HepG2 (cell line): Measurements from ENCODE around the gene OTULINL. TPM values are rescaled to one million over a fixed set of nuclear protein-coding genes. Genes with fewer than 3 reads are reported as not detected.
A peak's percentile ranks its signal among the peaks of the same experiment; 100 is the strongest.

ENCODE experiments used
- ATF4 ChIP-seq, 2 experiments: fragments of 450-650 bp in 1 of 2; sonication (generic) in 1 of 2; formaldehyde crosslinking; IDR thresholded peaks; 2 replicates each; pipeline versions ENCODE4 v1.5.0 to v1.8.0; 2020 to 2022; ENCODE audit warnings: mild to moderate bottlenecking in 1 of 2, missing genetic modification reagents in 1 of 2
- CHCHD3 ChIP-seq: sonication (generic); formaldehyde crosslinking; IDR thresholded peaks from 2 replicates; pipeline ENCODE4 v1.8.0; 2022; ENCODE audit warnings: mild to moderate bottlenecking, missing genetic modification reagents, moderate library complexity
- DR1 ChIP-seq: sonication (generic); formaldehyde crosslinking; IDR thresholded peaks from 2 replicates; pipeline ENCODE4 v1.8.0; 2021; ENCODE audit warnings: mild to moderate bottlenecking, missing genetic modification reagents, inconsistent platforms
- ELF1 ChIP-seq: sonication (generic); formaldehyde crosslinking; IDR thresholded peaks from 2 replicates; pipeline ENCODE4 v1.4.0; 2020; ENCODE audit warnings: missing genetic modification reagents
- FIP1L1 ChIP-seq: fragments of 200-400 bp; formaldehyde crosslinking; IDR thresholded peaks from 2 replicates; pipeline ENCODE4 v1.6.1; 2018; ENCODE audit warnings: low read depth, mild to moderate bottlenecking, low read length, moderate library complexity, borderline replicate concordance; ENCODE audit not compliant: insufficient read depth
- FOSL1 ChIP-seq: sonication (generic); formaldehyde crosslinking; IDR thresholded peaks from 2 replicates; pipeline ENCODE4 v1.9.0; 2021; ENCODE audit warnings: missing genetic modification reagents, borderline replicate concordance
- GTF3A ChIP-seq: sonication (generic); formaldehyde crosslinking; conservative IDR thresholded peaks from 2 replicates; pipeline ENCODE4 v1.4.0; 2020; ENCODE audit warnings: mild to moderate bottlenecking, missing genetic modification reagents
- KLF6 ChIP-seq: IDR thresholded peaks from 2 replicates; pipeline ENCODE4 v1.8.0; 2016; ENCODE audit warnings: missing biosample characterization, missing genetic modification reagents
- KMT2B ChIP-seq: IDR thresholded peaks from 2 replicates; pipeline ENCODE4 v1.6.1; 2016; ENCODE audit warnings: missing genetic modification reagents, missing compliant biosample characterization
- NFRKB ChIP-seq: fragments of 450-650 bp; IDR thresholded peaks from 2 replicates; pipeline ENCODE4 v1.6.1; 2017
- RBAK ChIP-seq: sonication (generic); formaldehyde crosslinking; IDR thresholded peaks from 2 replicates; pipeline ENCODE4 v1.5.1; 2020; ENCODE audit warnings: mild to moderate bottlenecking, missing genetic modification reagents
- SCMH1 ChIP-seq: sonication (generic); formaldehyde crosslinking; IDR thresholded peaks from 2 replicates; pipeline ENCODE4 v1.9.0; 2021; ENCODE audit warnings: missing genetic modification reagents, mild to moderate bottlenecking, borderline replicate concordance
- TSC22D2 ChIP-seq: sonication (generic); formaldehyde crosslinking; IDR thresholded peaks from 2 replicates; pipeline ENCODE4 v1.5.1; 2020; ENCODE audit warnings: missing genetic modification reagents, mild to moderate bottlenecking, borderline replicate concordance
- YEATS2 ChIP-seq: sonication (generic); formaldehyde crosslinking; IDR thresholded peaks from 2 replicates; pipeline ENCODE4 v1.4.0; 2020; ENCODE audit warnings: missing genetic modification reagents, borderline replicate concordance
- ZNF264 ChIP-seq: sonication (generic); formaldehyde crosslinking; IDR thresholded peaks from 2 replicates; pipeline ENCODE4 v1.4.0; 2020; ENCODE audit warnings: missing genetic modification reagents
- ZNF343 ChIP-seq: sonication (generic); formaldehyde crosslinking; IDR thresholded peaks from 2 replicates; pipeline ENCODE4 v1.4.0; 2020; ENCODE audit warnings: mild to moderate bottlenecking, missing genetic modification reagents
- ZNF383 ChIP-seq: sonication (generic); formaldehyde crosslinking; IDR thresholded peaks from 2 replicates; pipeline ENCODE4 v1.4.0; 2020; ENCODE audit warnings: missing genetic modification reagents, mild to moderate bottlenecking, borderline replicate concordance
- ZNF484 ChIP-seq: sonication (generic); formaldehyde crosslinking; IDR thresholded peaks from 2 replicates; pipeline ENCODE4 v1.5.1; 2020; ENCODE audit warnings: mild to moderate bottlenecking, low read depth, missing genetic modification reagents, borderline replicate concordance
- ZNF570 ChIP-seq: sonication (generic); formaldehyde crosslinking; IDR thresholded peaks from 2 replicates; pipeline ENCODE4 v1.4.0; 2020; ENCODE audit warnings: mild to moderate bottlenecking, missing genetic modification reagents, borderline replicate concordance
- ZNF761 ChIP-seq: sonication (generic); formaldehyde crosslinking; conservative IDR thresholded peaks from 2 replicates; pipeline ENCODE4 v1.4.0; 2020; ENCODE audit warnings: mild to moderate bottlenecking, missing genetic modification reagents
- ZNF782 ChIP-seq: sonication (generic); formaldehyde crosslinking; IDR thresholded peaks from 2 replicates; pipeline ENCODE4 v1.4.0; 2020; ENCODE audit warnings: missing genetic modification reagents, mild to moderate bottlenecking, borderline replicate concordance
- ZSCAN20 ChIP-seq: sonication (generic); formaldehyde crosslinking; IDR thresholded peaks from 2 replicates; pipeline ENCODE4 v1.4.0; 2020; ENCODE audit warnings: missing genetic modification reagents, mild to moderate bottlenecking, borderline replicate concordance
- ZSCAN9 ChIP-seq: IDR thresholded peaks from 2 replicates; pipeline ENCODE4 v1.6.1; 2016; ENCODE audit warnings: borderline replicate concordance
- polyA plus RNA-seq, 8 experiments: library from polyadenylated mRNA; depleted of rRNA in 3 of 8; stranded (reverse) in 7 of 8; unstranded in 1 of 8; fragments of >200 nt; fragmentation: Illumina TruSeq in 4 of 8; extraction: Trizol in 4 of 8; gene quantifications; 2 replicates each; pipeline versions ENCODE4 v1.2.1 to v1.2.3, GENCODE V29; 2011 to 2016; ENCODE audit warnings: low read depth in 4 of 8, missing spikeins in 1 of 8, mixed read lengths in 1 of 8; ENCODE audit not compliant: insufficient read depth in 1 of 8
- total RNA-seq, 5 experiments: library from RNA; depleted of rRNA; stranded (reverse); fragments of >200 nt; fragmentation: Illumina TruSeq; extraction: Trizol; gene quantifications; 2 replicates each; pipeline ENCODE4 v1.2.3, GENCODE V29; 2016; ENCODE audit warnings: low read depth in 1 of 5
- TF ChIP-seq, protein P1 (sequence below): sonication (generic); formaldehyde crosslinking; IDR thresholded peaks from 2 replicates; pipeline ENCODE4 v1.5.1; 2020; ENCODE audit warnings: mild to moderate bottlenecking, missing genetic modification reagents, moderate library complexity
- TF ChIP-seq, protein P2 (sequence below): sonication (generic); formaldehyde crosslinking; conservative IDR thresholded peaks from 2 replicates; pipeline ENCODE4 v1.8.0; 2022; ENCODE audit warnings: missing genetic modification reagents

OTULINL gene
- total and polyA plus RNA-seq, 2 of the 13 experiments (the other 11 are each of a cell fraction or from before 2014, with no cell fraction given), result 0.04 to 0.40 TPM

DNA sequence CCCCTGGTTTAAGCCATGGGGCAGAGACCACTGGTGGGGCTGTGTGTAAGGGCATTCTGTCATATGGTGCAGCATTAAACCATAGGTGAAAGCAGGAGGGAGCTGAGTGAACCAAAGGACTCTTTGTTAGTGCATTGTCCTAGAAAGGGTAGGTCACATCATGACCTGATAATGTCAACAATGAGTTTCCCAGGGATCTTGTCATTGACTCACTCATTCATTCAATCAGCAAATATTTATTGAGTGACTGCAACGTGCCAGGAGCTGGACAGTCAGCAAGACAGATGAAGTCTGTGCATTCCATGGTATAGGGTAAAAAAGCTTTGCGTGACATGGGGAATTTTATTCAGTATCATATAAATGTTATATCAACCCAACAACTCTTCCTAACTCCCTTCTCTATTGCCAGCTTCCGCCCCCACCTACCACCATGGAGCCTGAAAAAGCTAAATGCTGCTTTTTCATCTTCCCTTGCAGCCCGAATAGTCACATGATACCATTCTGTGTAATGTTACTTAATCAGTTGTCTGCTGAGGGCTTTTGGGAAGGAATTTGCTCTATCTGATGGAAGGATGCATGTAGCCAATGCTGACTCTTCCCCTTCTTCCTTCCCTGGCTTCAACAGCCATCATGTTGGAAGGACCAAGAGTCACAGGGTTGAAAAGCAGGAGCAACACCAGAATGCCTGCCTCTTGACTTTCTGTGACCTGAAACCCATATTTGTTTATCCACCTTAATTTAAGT, 11.5 kb upstream of the OTULINL start (continued):
- TF ChIP-seq FIP1L1 (no peak), ZNF343 (no peak), KMT2B (no peak), ZNF383 (CRISPR knock-in tag) (no peak), ZNF761 (CRISPR knock-in tag) (no peak), SCMH1 (CRISPR knock-in tag) (no peak), GTF3A (CRISPR knock-in tag) (no peak), CHCHD3 (CRISPR knock-in tag) (no peak), DR1 (CRISPR knock-in tag) (no peak), ZSCAN9 (CRISPR knock-in tag) (peak; percentile 92), ZNF782 (CRISPR knock-in tag) (no peak), ATF4 (CRISPR knock-in tag; IDR thresholded peaks at IDR 0.05) (no peak), ZNF570 (no peak), TSC22D2 (CRISPR knock-in tag) (no peak), FOSL1 (CRISPR knock-in tag) (peak; percentile 67; the same call in 1 of the 2 replicates), ELF1 (CRISPR knock-in tag) (no peak), YEATS2 (peak; percentile 43; the same call in 1 of the 2 replicates), ZSCAN20 (no peak), ZNF484 (CRISPR knock-in tag) (no peak), ZNF264 (CRISPR knock-in tag) (no peak), KLF6 (CRISPR knock-in tag) (0 out of 2 replicates have a peak, but pooled peaks have one; percentile 31), RBAK (CRISPR knock-in tag) (no peak), NFRKB (no peak)
- TF ChIP-seq, protein P1, sequence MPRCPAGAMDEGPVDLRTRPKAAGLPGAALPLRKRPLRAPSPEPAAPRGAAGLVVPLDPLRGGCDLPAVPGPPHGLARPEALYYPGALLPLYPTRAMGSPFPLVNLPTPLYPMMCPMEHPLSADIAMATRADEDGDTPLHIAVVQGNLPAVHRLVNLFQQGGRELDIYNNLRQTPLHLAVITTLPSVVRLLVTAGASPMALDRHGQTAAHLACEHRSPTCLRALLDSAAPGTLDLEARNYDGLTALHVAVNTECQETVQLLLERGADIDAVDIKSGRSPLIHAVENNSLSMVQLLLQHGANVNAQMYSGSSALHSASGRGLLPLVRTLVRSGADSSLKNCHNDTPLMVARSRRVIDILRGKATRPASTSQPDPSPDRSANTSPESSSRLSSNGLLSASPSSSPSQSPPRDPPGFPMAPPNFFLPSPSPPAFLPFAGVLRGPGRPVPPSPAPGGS, result 0 out of 2 replicates have a peak, but pooled peaks have one; percentile 19
- TF ChIP-seq, protein P2, sequence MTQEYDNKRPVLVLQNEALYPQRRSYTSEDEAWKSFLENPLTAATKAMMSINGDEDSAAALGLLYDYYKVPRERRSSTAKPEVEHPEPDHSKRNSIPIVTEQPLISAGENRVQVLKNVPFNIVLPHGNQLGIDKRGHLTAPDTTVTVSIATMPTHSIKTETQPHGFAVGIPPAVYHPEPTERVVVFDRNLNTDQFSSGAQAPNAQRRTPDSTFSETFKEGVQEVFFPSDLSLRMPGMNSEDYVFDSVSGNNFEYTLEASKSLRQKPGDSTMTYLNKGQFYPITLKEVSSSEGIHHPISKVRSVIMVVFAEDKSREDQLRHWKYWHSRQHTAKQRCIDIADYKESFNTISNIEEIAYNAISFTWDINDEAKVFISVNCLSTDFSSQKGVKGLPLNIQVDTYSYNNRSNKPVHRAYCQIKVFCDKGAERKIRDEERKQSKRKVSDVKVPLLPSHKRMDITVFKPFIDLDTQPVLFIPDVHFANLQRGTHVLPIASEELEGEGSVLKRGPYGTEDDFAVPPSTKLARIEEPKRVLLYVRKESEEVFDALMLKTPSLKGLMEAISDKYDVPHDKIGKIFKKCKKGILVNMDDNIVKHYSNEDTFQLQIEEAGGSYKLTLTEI (CRISPR knock-in tag), result no peak
